Activated naive CD4-positive, alpha-beta T cell treated with anti-CD3 and anti-CD28 coated beads, Interleukin-2, amount 50 U/mL, for 72 hours (primary cell): ENCODE measurements around the gene IRF5. TPM values are rescaled to one million over a fixed set of nuclear protein-coding genes. Genes with fewer than 3 reads are reported as not detected.
"Not testable (repeated sequence)": the region's sequence is repeated elsewhere in the genome, so short reads cannot be mapped to it uniquely, and the experiment has no call there.

Experiments used
- ATAC-seq, 2 donors: fragments of 150-1000 bp; cut with Tn5 transposase; 2 replicates each; pipeline ENCODE4 v1.10.0; 2021; ENCODE audit warnings: mild to moderate bottlenecking in 2 of 2, moderate library complexity in 2 of 2
- DNase-seq, 2 donors: peaks; one replicate each; pipeline ENCODE4 v3.0.0; 2021 to 2022; ENCODE audit warnings: low spot score in 2 of 2
- H3K27ac Mint-ChIP-seq, 2 donors: one replicate each; pipeline ENCODE4 v1.8.0; 2022; ENCODE audit warnings: mild to moderate bottlenecking in 2 of 2, mixed read lengths in 2 of 2
- H3K36me3 Mint-ChIP-seq, 2 donors: one replicate each; pipeline ENCODE4 v1.8.0; 2022; ENCODE audit warnings: mixed read lengths in 2 of 2
- H3K9me3 Mint-ChIP-seq, 2 donors: one replicate each; pipeline ENCODE4 v1.8.0; 2022; ENCODE audit warnings: mixed read lengths in 2 of 2
- total RNA-seq, 2 donors: library from RNA; stranded (reverse); gene quantifications; one replicate each; pipeline ENCODE4 v1.2.3, GENCODE V29; 2022

Gene IRF5
- total RNA-seq, 2 donors from 2014 or later: 6.1 to 9.7 TPM

DNA sequence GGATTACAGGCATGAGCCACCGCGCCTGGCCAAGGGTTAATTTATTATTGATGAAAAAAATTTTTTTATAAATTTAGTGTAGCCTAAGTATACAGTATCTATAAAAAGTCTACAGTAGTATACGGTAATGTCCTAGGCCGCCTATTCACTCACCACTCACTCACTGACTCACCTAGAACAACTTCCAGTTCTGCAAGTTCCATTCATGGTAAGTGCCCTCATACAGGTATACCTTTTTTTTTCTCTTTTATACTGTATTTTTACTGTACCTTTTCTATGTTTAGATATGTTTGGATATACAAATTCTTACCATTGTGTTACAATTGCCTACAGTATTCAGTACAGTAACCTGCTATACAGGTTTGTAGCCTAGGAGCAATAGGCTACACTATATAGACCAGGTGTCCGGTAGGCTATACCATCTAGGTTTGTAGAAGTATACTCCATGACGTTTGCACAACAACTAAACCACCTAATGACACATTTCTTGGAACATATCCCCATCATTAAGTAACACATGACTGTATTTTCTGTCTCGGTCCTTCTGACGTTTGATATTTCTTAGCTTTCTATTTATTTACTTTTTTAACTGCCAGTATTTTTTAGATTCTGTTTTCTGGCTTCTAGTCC, 23.4 kb downstream of the IRF5 start:
- no peak for DNase-seq
- Mint-ChIP-seq H3K27ac (peak overlapping the region; percentile 85 to 98), H3K9me3 (no peaks in the 10 kb centered on the region), H3K36me3 (peaks cover 17 to 49% of the 10 kb centered on the region in 2 donors)
- no peak for ATAC-seq

DNA sequence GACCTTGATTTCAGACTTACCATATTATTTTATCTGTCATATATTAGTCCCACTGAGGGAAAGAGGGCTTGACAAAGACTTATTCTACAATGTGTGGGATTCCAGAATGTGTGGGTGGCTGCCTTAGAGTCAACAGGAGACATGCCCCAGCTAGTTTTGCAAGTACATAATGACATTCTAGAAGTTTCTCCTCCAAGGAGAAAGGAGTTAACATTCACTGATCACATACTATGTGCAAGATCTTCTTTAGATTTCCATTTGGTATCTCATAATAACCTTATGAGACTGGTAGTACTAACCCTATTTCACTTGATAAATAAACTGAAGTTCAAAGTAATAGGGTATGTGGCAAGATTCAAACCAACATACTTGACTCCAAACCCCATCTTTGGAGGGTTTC, 25.2 kb downstream of the IRF5 start:
- ATAC-seq: peak in 1 of 2 donors; percentile 0
- peaks cover 11 to 37% of the 10 kb centered on the region in 2 donors for H3K36me3 Mint-ChIP-seq
- no peak for DNase-seq

DNA sequence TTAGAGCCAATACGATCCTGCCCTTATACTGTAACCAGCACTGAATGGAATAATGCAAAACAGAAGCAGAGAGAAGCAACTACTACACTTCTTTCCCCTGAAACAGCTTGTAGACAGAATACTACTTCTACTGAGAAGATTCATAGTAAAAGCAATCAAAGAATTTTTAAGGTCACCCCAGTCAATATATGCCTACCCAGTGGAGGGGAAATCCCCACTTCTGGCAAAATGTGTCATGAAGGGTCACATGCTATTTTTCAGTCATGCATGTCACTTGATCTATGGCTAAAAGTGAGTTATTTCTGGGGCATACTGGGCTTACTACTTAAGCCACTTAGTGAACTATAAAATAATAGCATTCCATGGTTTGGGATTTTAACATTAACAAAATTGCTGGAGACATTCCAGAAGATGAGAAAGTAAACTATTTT, 25.6 kb downstream of the IRF5 start:
- Mint-ChIP-seq H3K27ac (peak overlapping the region; percentile 85 to 98), H3K36me3 (peaks cover 9 to 36% of the 10 kb centered on the region in 2 donors), H3K9me3 (no peaks in the 10 kb centered on the region)
- ATAC-seq (peak; percentile 81 to 84), DNase-seq (peak in 1 of 2 donors; percentile 50)

More for the DNA sequence above, 25.2 kb downstream of the IRF5 start:
- no peaks in the 10 kb centered on the region for H3K9me3 Mint-ChIP-seq
- H3K27ac Mint-ChIP-seq: peak overlapping the region; percentile 85 to 98

DNA sequence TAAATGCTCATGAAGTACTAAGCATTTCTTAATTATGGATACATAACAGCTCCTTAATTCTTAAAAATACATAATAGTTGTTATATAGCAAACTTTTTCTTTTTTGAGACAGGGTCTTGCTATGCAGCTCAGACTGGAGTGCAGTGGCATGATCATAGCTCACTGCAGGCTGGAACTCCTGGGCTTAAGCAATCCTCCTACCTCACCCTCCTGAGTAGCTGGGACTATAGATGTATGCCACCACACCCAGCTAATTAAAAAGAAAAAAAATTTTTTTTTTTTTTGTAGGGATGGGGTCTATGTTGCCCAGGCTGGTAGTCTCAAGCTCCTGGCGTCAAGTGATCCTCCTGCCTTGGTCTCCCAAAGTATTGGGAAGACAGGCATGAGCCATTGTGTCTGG, 30.9 kb downstream of the IRF5 start:
- Mint-ChIP-seq H3K27ac (no peak overlapping the region), H3K9me3 (no peaks in the 10 kb centered on the region), H3K36me3 (peaks cover 9 to 19% of the 10 kb centered on the region in 2 donors)
- ATAC-seq: no peak
- DNase-seq: no peak

DNA sequence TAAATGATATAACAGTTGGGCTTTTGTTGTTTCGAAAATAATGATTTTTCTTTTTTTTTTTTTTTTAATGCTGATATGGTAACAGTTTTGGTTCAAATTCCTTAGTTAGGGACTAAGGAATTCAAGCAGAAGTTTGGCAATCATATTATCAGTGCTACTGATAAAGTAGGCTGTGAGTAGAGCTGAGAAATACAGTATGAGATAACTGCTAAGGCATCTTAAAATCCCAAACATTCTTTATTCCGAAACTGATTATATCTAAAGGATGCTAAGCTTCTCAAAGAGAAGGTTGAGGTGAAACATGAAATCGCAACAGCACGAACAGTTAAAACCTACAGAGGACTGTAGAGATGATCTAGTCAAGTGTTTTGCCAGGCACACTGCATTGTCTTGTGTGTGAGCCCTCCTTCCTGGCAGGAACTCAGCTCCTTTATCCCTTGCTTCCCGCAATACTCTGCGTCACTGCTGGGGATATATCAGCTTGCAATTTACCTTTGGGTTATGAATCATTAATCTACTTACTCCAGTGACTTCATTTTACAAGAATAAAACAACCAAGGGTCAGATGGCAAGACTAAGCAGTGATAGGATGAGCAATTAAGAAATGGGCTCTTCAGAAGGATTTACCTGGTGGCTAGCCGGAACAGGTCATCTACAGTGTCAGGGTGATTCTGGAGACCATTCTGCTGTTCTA, 36.7 kb downstream of the IRF5 start:
- peaks cover 5 to 17% of the 10 kb centered on the region in 2 donors for H3K36me3 Mint-ChIP-seq
- DNase-seq (no peak), ATAC-seq (no peak)
- no peak overlapping the region for H3K27ac Mint-ChIP-seq
- H3K9me3 Mint-ChIP-seq: no peaks in the 10 kb centered on the region

DNA sequence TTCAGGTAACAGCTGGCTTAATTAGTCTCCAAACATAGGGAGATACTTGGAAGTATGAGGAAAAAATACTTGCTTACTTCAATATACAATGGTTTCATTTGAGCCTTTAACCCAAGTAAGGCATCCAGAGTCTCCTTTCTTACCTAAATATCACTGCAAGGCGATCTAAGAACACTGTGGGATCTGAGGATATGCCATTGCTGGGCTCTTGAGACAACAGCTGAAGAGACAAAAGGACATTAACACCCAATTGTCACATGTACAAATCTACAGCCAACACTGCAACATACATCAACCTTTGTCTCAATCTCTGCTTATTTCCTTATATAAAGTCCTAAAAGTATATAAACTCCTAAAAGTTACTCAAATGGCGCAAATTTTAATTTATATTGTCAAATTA, 44.4 kb downstream of the IRF5 start:
- Mint-ChIP-seq H3K27ac (no peak overlapping the region), H3K36me3 (no peaks in the 10 kb centered on the region), H3K9me3 (no peaks in the 10 kb centered on the region)
- DNase-seq: no peak
- ATAC-seq: no peak

DNA sequence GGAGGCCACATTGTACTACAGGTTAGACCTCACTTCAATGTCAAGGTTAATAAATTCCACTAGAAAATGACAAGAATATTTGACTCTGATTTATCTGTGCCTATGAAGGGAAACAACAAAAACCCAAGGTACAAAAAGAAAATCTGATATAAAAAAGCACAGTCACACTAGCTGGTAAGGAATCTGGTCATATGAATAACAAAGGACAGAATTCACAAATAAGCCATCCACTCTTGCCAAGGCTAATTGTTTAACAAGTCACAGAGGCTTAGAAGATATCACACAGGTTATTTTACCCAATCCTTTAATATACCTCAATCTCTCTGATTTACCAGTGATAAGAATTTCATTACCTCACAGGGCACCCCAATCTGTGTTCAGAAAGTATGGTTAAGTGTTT, 47.9 kb downstream of the IRF5 start:
- Mint-ChIP-seq H3K27ac (no peak overlapping the region), H3K36me3 (no peaks in the 10 kb centered on the region), H3K9me3 (no peaks in the 10 kb centered on the region)
- ATAC-seq (no peak), DNase-seq (no peak)

DNA sequence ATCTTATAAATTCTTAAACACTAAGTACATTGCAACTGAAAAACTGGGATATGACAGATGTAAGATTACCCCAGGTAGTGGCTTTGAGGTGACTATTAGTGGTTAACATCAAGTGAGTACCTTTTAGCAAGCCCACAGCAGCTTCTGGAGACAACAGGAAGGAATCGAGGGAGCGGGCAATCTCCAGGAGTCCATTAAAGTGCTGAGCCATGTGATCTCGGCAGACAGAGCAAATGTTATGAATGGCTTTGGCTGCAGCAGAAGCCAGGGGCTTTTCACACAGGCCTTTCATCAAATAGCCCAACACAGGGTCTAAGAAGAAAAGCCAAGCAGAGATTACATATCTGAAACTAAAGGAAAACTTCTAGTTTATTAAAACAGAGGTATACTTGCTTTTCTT, 48.9 kb downstream of the IRF5 start:
- Mint-ChIP-seq H3K9me3 (no peaks in the 10 kb centered on the region), H3K36me3 (no peaks in the 10 kb centered on the region), H3K27ac (no peak overlapping the region)
- no peak for ATAC-seq
- DNase-seq: no peak

DNA sequence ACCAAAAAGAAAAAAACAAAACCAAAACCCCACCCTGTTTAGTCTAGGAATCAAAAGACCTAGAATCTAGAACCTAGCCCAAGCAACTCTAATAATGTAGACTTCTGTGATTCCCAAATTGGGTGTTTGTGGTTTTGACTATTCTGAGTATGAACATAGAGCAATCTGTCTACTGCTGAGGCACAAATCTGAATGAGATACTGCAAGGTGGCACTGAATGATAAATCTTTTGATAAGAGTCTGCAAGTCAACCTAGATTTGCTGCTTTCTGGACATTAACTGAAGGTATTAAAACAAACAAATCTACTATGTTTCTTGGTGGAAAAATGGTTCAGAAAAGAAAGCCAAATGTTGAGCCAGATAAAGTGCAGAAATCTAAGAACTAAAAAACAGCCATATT, 50.6 kb downstream of the IRF5 start:
- Mint-ChIP-seq H3K27ac (no peak overlapping the region), H3K9me3 (no peaks in the 10 kb centered on the region), H3K36me3 (no peaks in the 10 kb centered on the region)
- DNase-seq (no peak), ATAC-seq (no peak)

DNA sequence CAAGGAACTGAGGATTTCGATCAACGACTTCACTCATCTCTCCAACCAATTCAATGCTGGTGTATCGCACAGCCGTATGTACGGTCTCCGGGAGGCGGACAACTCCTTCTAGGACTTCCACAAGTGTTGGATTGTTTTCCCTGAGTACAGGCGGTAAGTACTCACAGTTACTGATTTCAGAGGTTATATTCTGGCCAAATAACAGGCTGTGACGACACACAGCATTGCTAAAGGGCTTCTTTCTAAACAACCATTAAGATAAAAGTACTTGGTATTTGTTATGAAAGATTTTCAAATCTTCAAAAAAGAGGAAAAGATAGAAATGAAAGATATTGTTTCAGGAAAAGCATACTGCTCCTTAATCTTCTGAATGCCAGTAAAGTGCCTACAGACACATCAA, 52.2 kb downstream of the IRF5 start:
- DNase-seq (no peak), ATAC-seq (no peak)
- Mint-ChIP-seq H3K27ac (no peak overlapping the region), H3K36me3 (no peaks in the 10 kb centered on the region), H3K9me3 (no peaks in the 10 kb centered on the region)

DNA sequence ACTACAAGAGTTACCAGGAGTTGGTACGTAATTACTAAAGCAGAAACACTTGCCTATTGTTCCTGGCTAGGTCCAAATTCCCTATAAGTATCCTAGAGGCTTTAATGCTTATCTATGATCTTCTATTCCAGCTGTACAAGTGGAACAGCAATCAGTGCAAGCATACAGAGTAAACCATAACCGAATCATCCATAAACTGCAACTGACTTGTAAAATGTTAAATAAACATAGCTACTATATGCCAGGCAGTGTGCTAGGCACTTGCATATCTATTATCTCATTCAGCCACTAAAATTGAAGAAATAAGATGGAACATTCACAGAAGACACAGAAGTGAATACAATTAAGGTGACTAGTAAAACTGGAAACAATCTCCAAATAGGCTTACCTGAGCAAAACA, 55.7 kb downstream of the IRF5 start:
- DNase-seq: no peak
- H3K27ac Mint-ChIP-seq: no peak overlapping the region
- no peak for ATAC-seq

DNA sequence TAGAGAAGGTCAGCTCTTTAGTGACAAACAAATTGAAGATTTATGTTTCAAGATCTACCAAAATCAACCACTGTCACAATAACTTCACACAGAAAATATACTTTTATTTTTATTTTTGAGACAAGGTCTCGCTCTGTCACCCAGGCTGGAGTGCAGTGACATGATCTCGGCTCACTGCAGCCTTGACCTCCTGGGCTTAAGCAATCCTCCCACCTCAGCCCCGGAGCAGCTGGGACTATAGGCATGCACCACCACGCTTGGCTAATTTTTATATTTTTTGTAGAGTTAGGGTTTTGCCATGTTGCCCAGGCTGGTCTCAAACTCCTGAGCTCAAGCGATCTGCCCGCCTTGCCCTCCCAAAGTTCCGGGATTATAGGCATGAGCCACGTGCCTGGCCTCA, 56.8 kb downstream of the IRF5 start:
- DNase-seq, H3K36me3 Mint-ChIP-seq, H3K27ac Mint-ChIP-seq, H3K9me3 Mint-ChIP-seq, ATAC-seq: not testable (repeated sequence)

More for the DNA sequence above, 55.7 kb downstream of the IRF5 start:
- Mint-ChIP-seq H3K36me3 (no peaks in the 10 kb centered on the region), H3K9me3 (no peaks in the 10 kb centered on the region)

DNA sequence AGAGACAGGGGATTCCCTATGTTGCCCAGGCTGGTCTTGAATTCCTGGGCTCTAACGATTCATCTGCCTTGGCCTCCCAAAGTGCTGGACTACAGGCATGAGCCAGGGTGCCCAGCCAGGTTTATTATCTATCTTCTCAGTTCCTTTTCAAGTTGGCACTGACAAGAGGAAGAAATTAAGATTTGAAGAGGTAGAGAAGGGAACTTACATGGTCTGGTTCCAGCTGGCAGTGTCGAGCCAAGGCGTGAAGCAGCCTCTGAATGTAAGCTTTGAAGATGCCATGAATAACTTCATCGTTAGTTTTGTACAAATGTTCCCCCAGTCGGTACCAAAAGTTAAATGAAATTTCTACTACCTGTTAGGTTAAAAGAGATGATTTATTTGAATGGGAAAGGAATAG, 59.5 kb downstream of the IRF5 start:
- Mint-ChIP-seq H3K36me3 (no peaks in the 10 kb centered on the region), H3K9me3 (no peaks in the 10 kb centered on the region), H3K27ac (no peak overlapping the region)
- ATAC-seq (no peak), DNase-seq (no peak)

Other genes starting within 250 kb of the IRF5 start
- 10 to 100 TPM; 28.6 to 48.9 TPM for gene CALU, start 198.6 kb upstream of the IRF5 start, total RNA-seq
- gene OPN1SW, start 162.1 kb upstream of the IRF5 start, total RNA-seq: not detected
- gene CCDC136, start 146.0 kb upstream of the IRF5 start, total RNA-seq: 10 to 100 TPM in 1 of 2 donors, 1 to 10 TPM in 1; 6.7 to 20.3 TPM
- under 1 TPM; 0.02 to 0.14 TPM for gene FLNC, start 107.5 kb upstream of the IRF5 start, total RNA-seq
- 100 to 1,000 TPM; 104 to 113 TPM for gene ATP6V1F, start 75.1 kb upstream of the IRF5 start, total RNA-seq
- under 1 TPM; 0.16 TPM for gene KCP, start 27.2 kb upstream of the IRF5 start, total RNA-seq
- gene TNPO3, start 117.2 kb downstream of the IRF5 start, total RNA-seq: 10 to 100 TPM; 60.4 to 67.3 TPM
- gene TSPAN33, start 206.8 kb downstream of the IRF5 start, total RNA-seq: 1 to 10 TPM; 4.2 to 8.1 TPM